ENCODE data around the gene RNASE8.

Gene RNASE8

DNA sequence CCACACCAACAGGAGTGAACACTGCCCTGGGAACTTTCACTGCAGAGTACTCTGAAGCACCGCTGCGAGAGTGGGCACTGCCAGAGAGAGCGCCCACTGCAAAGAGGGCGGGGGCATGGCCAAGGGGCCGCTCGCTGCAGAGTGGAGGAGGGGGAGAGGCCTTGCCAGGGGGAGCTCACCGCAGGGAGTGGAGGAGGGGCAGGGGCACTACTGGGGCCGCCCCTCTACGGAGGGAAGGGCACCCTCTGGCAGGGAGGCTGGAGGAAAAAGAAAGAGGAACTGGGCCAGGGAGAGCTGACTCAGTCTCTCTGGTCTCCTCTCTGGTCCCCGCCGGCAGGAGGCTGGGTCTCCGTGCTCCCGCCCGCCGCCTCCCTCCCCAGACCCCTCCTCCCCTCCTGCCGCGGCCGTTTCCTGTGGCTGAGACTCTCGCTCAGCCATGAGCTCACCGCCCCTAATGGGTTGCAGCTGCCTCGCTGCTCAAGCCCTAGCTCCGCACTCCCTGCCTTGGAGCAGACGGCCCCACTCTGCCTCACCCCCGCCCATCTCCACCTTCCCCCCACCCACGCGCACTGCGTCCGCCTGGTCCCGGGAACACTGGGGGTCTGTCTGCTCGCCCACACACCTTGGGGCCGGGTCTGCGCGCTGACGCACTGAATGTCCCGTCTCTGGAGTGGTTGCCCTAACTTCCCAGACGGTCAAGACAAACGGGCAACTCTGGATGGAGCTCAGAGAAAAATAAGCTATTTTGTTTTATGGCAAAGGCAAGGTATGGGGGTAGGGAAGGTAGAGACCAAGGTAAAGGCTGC lies 13.8 kb downstream of the RNASE8 start:
- peak; percentile 93 for DNase-seq (ENCODE audit: low spot score)
- TF ChIP-seq, protein P1, sequence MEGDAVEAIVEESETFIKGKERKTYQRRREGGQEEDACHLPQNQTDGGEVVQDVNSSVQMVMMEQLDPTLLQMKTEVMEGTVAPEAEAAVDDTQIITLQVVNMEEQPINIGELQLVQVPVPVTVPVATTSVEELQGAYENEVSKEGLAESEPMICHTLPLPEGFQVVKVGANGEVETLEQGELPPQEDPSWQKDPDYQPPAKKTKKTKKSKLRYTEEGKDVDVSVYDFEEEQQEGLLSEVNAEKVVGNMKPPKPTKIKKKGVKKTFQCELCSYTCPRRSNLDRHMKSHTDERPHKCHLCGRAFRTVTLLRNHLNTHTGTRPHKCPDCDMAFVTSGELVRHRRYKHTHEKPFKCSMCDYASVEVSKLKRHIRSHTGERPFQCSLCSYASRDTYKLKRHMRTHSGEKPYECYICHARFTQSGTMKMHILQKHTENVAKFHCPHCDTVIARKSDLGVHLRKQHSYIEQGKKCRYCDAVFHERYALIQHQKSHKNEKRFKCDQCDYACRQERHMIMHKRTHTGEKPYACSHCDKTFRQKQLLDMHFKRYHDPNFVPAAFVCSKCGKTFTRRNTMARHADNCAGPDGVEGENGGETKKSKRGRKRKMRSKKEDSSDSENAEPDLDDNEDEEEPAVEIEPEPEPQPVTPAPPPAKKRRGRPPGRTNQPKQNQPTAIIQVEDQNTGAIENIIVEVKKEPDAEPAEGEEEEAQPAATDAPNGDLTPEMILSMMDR (IDR thresholded peaks at IDR 0.05; ENCODE audit: extremely low read depth, missing control alignments): no peak

DNA sequence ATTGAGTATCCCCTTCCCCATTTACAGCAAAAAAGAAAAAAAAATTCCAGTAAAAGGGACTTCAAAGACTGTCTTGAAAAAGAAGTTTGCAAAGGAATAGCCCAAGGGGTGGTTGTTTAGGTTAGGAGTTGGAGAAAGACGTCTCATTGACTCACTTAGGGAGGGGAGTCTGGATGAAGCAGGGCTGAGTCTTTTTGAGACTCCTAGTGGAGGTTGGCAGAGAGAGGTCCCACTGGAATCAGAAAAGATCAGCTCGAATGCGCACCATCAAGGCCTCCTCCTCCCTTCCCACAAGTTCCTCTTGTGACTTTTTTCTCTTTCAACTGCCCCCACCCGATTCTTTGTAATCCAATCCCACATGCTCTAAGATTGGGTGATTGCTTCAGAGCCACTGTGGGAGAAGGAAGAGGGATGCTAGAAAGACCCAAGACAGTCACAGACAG lies 14.4 kb downstream of the RNASE8 start:
- no peak for DNase-seq (ENCODE audit: low spot score)
- TF ChIP-seq, protein P1 (IDR thresholded peaks at IDR 0.05; ENCODE audit: extremely low read depth, missing control alignments): no peak

DNA sequence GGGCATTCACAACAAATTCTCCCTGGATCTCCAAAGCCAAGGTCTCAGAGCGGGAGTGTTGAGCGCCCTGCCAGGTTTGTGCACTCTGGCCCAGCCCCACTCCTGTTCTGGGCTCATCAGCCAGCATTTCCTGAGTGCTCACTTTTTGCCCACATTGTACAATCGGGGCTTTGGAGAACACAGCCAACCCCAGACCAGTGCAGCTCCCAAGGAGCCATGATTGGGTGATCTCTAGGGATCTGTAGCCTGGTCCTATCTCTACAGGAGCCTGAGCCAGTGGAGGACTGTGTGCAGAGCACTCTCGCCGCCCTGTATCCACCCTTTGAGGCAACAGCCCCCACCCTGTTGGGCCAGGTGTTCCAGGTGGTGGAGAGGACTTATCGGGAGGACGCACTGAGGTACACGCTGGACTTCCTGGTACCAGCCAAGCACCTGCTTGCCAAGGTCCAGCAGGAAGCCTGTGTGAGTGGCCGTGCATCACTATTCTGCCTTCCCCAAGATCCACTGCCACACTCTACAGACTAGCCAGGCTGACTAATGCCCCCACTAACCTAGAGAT lies 15.2 kb downstream of the RNASE8 start:
- peak; percentile 34 for DNase-seq (ENCODE audit: low spot score)

DNA sequence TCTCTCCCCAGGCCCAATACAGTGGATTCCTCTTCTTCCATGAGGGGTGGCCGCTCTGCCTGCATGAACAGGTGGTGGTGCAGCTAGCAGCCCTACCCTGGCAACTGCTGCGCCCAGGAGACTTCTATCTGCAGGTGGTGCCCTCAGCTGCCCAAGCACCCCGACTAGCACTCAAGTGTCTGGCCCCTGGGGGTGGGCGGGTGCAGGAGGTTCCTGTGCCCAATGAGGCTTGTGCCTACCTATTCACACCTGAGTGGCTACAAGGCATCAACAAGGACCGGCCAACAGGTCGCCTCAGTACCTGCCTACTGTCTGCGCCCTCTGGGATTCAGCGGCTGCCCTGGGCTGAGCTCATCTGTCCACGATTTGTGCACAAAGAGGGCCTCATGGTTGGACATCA lies 16.3 kb downstream of the RNASE8 start:
- peak; percentile 21 for DNase-seq (ENCODE audit: low spot score)
- TF ChIP-seq, protein P1 (IDR thresholded peaks at IDR 0.05; ENCODE audit: extremely low read depth, missing control alignments): no peak

More for the DNA sequence above, 15.2 kb downstream of the RNASE8 start:
- TF ChIP-seq, protein P1 (IDR thresholded peaks at IDR 0.05; ENCODE audit: extremely low read depth, missing control alignments): no peak

DNA sequence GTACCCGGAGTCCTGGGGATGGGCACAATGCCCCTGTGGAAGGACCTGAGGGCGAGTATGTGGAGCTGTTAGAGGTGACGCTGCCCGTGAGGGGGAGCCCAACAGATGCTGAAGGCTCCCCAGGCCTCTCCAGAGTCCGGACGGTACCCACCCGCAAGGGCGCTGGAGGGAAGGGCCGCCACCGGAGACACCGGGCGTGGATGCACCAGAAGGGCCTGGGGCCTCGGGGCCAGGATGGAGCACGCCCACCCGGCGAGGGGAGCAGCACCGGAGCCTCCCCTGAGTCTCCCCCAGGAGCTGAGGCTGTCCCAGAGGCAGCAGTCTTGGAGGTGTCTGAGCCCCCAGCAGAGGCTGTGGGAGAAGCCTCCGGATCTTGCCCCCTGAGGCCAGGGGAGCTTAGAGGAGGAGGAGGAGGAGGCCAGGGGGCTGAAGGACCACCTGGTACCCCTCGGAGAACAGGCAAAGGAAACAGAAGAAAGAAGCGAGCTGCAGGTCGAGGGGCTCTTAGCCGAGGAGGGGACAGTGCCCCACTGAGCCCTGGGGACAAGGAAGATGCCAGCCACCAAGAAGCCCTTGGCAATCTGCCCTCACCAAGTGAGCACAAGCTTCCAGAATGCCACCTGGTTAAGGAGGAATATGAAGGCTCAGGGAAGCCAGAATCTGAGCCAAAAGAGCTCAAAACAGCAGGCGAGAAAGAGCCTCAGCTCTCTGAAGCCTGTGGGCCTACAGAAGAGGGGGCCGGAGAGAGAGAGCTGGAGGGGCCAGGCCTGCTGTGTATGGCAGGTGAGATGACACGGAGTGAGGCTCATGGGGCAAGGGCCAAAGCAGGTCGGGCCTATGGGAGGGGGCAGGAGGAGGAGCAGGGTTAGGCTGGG lies 17.0 kb downstream of the RNASE8 start:
- DNase-seq (ENCODE audit: low spot score): peak; percentile 14
- TF ChIP-seq, protein P1 (IDR thresholded peaks at IDR 0.05; ENCODE audit: extremely low read depth, missing control alignments): no peak

DNA sequence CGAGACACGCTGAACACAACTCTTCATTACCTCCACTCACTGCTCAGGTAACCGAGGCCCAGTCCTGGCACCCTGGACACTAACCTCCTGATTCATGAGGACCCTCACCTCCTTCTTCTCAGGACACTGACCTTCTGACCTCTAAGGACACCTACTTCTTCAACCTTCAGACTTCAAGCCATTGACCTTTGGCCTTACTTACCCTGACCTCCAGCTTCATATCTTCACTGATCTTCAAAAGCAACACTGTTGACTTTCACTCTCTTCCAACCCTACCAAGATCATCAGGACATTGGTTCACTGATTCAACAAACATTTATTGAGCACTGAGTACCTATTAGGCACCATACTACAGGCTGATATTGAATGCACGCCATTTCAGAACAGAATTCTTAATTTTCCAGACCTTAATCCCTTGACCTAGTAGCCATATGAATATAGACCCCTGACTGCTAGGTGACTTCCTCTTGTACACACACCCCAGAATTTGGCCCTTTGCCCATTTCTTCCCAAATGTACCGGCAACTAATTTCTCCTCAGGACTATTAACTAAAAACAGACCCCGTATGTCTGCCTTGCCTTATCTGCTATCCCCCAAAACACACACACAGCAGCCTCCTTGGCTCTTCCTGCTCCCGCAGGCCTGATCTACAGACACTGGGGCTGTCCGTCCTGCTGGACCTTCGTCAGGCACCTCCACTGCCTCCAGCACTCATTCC lies 18.3 kb downstream of the RNASE8 start:
- TF ChIP-seq, protein P1 (IDR thresholded peaks at IDR 0.05; ENCODE audit: extremely low read depth, missing control alignments): no peak
- peak; percentile 9 for DNase-seq (ENCODE audit: low spot score)
